HG03060 (cell line): ENCODE data around the gene RAB31.

Experiments
- ATAC-seq: cut with Tn5 transposase; IDR thresholded peaks from one replicate; pipeline ENCODE4 v1.9.1; 2021; ENCODE audit warnings: low read depth, moderate number of reproducible peaks; ENCODE audit not compliant: unreplicated experiment

Gene RAB31

DNA sequence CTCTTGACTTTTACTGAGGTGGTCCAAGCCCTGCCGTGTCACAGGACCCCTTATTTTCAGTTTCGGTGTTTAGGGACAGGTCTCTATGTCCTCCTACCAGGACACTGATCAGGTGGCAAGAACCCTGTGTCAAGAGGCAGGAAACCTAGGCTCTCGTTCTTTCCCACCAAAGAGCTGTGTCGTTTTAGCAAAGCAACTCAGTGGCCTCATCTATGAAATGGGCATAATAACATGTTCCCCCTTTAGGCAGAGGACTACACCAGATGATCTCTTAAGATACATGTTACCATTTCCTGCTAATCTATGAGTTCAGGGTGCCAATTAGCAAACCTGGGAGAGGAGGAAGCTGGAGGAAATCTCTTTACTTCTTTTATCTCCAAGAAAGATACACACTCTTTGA is 1.9 kb downstream of the RAB31 start:
- ATAC-seq: no peak

- ATAC-seq: no peak
Observed at GRCh38 chr18:9711361-9712129, 3.4 kb downstream of the RAB31 start.

- ATAC-seq: no peak
Observed at GRCh38 chr18:9712130-9712577, 4.1 kb downstream of the RAB31 start.

- ATAC-seq: no peak
Observed at GRCh38 chr18:9712611-9713010, 4.5 kb downstream of the RAB31 start.

GRCh38 chr18:9714266-9715087 is 6.4 kb downstream of the RAB31 start:
- ATAC-seq: no peak

- no peak for ATAC-seq
Observed at GRCh38 chr18:9715088-9715343, 6.9 kb downstream of the RAB31 start.

- no peak for ATAC-seq
Observed at GRCh38 chr18:9715978-9716774, 8.1 kb downstream of the RAB31 start.

DNA sequence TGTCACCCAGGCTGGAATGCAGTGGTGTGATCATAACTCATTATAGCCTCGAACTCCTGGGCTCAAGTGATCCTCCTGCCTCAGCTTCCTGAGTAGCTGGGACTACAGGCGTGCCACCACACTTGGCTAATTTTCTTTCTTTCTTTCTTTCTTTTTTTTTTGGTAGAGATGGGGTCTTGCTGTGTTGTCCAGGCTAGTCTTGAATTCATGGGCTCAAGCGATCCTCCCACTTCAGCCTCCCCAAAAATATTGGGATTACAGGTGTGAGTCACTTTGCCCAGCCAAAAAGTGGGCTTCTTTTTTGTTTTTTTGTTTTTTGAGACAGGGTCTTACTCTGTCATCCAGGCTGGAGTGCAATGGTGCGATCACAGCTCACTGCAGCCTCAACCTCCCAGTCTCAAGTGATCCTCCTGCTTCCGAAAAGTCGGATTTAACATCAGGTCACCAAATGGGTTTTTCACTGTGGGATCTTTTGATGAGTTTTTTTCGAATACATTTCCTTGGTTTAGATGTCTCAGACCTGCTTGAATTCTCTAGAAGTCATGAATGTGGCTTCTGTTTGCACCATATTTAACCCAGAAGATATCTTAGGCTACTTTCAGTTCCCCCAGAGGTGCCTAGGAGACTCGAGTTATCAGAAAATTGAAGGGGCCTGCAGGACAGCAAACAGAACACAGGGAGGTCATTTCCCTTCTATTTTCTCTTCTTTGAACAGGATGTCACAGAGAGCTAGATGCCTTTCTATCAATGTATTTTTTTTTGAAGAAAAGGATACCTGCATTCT is 8.9 kb downstream of the RAB31 start:
- no peak for ATAC-seq

DNA sequence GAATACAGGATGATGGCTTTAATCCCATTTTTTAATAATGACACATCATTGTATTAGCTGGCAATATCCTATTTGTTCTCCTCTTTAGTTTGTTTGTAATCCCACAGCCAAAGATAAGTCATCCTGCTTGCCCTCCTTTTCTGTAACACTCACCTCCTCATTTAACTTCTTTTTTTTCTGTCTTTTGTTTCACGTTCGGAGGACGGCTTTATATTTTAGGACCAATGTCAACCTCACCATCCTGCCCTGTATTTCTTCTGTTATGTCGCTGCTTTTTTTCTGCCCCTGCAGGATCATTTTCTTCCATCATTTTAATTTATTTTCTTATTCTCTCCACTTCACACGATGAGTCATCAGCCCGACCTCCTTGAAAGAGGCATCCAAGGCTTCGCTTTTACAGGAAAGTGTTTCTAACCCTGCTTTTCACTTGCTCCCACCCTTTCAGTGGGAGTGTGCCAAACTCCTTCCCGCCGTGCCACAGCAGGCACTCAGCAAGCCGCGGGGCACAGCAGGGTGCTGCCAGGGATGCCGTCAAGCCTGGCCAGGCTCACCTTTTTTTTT is 11.4 kb downstream of the RAB31 start:
- no peak for ATAC-seq

- no peak for ATAC-seq
Observed at GRCh38 chr18:9720327-9720726, 12.2 kb downstream of the RAB31 start.

- ATAC-seq: no peak
Observed at GRCh38 chr18:9721893-9722550, 13.9 kb downstream of the RAB31 start.

GRCh38 chr18:9722691-9723090 is 14.6 kb downstream of the RAB31 start:
- no peak for ATAC-seq

DNA sequence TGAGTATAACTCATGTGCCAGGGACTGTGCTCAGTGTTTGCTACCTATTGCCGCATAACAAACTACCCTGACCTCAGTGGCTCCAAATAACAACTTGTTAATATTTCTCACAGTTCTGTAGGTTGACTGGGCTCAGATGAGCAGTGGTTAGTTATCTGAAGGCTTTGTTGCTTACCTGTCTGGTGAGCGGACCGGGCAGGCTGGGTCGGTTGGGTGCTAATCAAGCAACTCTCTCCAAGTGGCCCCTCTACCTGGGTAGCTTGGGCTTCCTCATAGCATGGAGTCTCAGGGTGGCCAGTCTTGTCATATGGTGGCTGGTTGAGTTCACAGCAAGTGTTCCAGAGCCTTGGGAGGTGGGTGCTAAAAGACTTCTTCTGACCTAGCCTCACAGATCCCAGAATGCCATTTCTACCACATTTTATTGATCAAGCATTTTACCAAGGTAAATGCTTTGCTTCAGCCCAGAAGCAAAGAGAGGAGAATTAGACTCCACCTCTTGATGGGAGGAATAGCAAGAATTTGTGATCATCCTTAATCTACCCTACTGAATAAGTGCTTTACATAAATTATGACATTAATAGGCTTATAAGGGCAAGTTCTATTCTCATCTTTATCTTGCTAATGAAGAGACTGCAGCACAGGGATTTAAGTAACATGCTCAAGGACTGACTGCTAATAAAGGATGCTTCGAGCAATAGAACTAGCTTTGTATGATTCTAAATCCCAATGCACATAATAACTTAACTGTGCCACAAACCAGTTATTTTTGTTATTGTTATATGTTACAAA is 16.9 kb downstream of the RAB31 start:
- no peak for ATAC-seq

- ATAC-seq: no peak
Observed at GRCh38 chr18:9726175-9726574, 18.1 kb downstream of the RAB31 start.

DNA sequence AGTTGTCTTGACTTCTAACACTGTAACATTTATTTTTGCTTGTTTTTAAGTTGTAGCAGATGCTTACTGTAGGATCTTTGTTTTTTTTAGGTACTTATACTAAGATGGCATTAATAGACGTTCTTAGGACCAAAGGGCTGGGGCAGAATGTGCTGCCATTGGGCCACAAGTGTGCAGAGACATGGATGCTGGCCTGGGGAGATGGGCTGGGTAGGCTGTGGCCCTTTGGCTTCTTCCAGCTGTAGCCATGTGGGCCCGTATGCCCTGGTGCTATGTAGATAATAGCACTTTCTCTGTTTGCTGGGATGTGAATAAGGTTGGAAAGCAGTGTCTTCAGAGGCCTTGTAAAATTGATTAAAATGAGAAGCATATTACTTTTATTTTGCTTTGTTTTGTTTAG is 18.8 kb downstream of the RAB31 start:
- no peak for ATAC-seq

- no peak for ATAC-seq
Observed at GRCh38 chr18:9730786-9731185, 22.7 kb downstream of the RAB31 start.

- no peak for ATAC-seq
Observed at GRCh38 chr18:9731380-9731779, 23.3 kb downstream of the RAB31 start.

- no peak for ATAC-seq
Observed at GRCh38 chr18:9732031-9732430, 23.9 kb downstream of the RAB31 start.

DNA sequence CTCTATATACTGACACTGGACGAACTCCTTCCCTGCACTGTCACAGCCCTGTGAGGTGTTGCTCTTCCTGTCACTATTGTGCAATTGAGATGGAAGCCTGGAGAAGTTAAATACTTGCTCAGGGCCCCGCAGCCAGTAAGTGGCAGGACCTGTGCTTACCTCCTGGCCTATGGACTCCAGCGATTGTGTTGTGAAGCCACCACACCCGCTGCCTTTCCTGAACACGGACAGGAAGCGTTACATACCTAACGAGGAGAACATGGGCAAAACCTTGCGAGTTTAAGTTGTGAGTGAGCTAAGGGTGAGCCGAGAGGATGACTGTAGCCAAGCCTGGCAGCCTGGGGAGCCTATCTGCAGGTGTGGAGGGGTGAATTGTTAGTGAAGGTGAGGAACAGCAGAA is 26.1 kb downstream of the RAB31 start:
- no peak for ATAC-seq
